Retinal pigment epithelial cell (primary cell): ENCODE results near the gene ZNF766.

ENCODE experiments used
- DNase-seq: peaks from one replicate; pipeline ENCODE4 v3.0.0-alpha.2; 2010; ENCODE audit warnings: low read depth
- H3K4me3 ChIP-seq: 2 replicates; pipeline ENCODE4 v1.5.1; 2011; ENCODE audit warnings: mild to moderate bottlenecking, low read length, control low read depth, moderate library complexity
- TF ChIP-seq, protein P1 (sequence below): conservative IDR thresholded peaks from 2 replicates; pipeline ENCODE4 v1.5.1; 2011; ENCODE audit warnings: low read depth, low read length, control low read depth, inconsistent platforms

Gene ZNF766

DNA sequence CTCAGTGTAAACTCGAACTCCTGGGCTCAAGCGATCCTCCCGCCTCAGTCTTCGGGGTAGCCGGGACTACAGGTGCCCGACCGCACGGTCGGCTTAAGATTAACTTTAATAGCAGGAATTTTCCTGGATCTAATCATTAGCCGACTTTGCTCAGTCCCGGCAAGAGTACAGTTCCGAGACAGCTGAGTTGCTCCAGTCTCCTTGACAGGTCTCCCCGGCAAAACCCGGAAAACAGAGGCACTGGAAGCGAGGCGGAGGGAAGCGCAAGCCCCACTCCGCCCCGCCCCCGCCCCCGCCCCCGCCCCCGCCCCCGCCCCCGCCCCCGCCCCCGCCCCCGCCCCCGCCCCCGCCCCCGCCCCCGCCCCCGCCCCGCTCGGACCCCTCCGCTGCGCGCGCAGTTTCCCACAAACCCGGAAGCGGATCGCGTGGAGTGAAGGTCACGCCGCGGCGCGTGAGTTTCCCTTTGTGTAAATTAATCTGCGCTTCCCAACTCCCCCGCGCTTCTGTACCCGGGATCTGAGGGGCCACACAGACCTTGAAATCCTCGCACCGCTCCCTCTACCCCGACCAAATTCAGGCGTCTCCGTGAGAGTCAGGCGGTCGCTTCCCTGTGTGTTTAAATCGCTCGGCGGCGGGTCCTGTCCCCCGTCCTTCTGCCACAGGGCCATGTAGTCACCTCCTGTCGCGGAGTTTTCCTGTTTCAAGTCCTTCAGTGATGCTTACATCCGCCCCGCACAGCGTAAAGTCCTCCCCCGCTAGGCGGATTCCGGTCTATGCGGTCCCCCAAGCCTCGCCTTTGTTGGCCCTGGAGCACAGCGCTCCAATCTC lies 27.6 kb downstream of the ZNF766 start, which contains the start of gene ZNF480:
ZNF480 (plus strand) TSS at position 397 of the 828 bp plus-strand sequence. CDS start 3,244 bp downstream, outside the sequence.
- TF ChIP-seq, protein P1, sequence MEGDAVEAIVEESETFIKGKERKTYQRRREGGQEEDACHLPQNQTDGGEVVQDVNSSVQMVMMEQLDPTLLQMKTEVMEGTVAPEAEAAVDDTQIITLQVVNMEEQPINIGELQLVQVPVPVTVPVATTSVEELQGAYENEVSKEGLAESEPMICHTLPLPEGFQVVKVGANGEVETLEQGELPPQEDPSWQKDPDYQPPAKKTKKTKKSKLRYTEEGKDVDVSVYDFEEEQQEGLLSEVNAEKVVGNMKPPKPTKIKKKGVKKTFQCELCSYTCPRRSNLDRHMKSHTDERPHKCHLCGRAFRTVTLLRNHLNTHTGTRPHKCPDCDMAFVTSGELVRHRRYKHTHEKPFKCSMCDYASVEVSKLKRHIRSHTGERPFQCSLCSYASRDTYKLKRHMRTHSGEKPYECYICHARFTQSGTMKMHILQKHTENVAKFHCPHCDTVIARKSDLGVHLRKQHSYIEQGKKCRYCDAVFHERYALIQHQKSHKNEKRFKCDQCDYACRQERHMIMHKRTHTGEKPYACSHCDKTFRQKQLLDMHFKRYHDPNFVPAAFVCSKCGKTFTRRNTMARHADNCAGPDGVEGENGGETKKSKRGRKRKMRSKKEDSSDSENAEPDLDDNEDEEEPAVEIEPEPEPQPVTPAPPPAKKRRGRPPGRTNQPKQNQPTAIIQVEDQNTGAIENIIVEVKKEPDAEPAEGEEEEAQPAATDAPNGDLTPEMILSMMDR = peak; percentile 21
- DNase-seq = peak; percentile 52
- H3K4me3 ChIP-seq = peak within 1 kb of the TSS; percentile 98

DNA sequence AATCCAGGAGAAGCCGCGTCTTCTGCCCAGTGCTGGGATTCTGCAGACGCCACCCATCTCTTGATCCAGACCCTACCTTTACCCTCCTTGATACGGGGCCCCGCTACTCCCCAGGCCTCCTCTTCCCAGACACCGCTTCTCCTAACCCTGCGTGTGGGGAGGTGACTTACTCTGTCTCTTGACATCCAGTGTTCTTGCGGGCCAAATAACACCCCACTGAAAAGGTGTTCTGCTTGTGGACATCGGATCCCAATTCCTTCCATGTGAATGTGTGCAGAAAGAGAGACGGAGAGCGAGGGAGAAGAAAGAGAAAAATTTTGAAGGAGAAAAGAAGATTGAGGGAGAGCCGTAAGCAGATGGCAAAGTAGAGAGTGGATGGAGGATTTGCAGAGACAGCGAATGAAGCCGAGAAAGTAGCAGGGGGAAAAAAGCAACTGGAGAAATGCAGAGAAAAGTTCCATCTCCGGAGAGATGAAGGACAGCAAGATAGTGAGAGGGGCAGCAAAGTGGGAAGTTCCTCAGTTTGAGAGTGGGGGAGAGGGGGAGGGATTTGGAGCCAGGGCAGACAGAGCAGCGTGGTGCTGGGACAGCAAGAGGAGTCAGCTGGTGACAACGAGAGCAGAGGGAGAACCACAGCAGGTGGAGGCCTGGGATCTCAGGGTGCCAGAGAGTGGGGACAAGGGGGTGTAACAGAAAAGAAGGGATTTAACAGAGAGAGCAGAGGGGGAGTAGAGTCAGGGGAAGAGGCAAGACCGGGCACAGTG lies 28.4 kb downstream of the ZNF766 start:
- no peak for DNase-seq
- TF ChIP-seq, protein P1 = no peak
- H3K4me3 ChIP-seq = peak overlapping the region; percentile 98

GRCh38 chr19:52307275-52307674 lies 37.9 kb downstream of the ZNF766 start:
- H3K4me3 ChIP-seq = no peak overlapping the region
- TF ChIP-seq, protein P1 = no peak
- no peak for DNase-seq

DNA sequence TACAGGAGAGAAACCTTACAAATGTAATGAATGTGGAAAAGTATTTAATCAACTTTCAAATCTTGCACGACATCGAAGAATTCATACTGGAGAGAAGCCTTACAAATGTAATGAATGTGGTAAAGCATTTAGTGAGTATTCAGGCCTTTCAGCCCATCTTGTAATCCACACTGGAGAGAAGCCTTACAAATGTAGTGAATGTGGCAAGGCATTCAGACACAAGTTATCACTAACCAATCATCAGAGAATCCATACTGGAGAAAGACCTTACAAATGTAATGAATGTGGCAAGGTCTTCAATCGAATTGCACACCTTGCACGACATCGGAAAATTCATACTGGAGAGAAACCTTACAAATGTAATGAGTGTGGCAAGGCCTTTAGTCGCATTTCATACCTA lies 53.0 kb downstream of the ZNF766 start:
- no peak overlapping the region for H3K4me3 ChIP-seq
- DNase-seq = no peak

GRCh38 chr19:52331757-52332156 lies 62.4 kb downstream of the ZNF766 start:
- no peak for DNase-seq
- TF ChIP-seq, protein P1 = no peak
- no peak overlapping the region for H3K4me3 ChIP-seq

More for the DNA sequence above, 53.0 kb downstream of the ZNF766 start:
- TF ChIP-seq, protein P1 = no peak

DNA sequence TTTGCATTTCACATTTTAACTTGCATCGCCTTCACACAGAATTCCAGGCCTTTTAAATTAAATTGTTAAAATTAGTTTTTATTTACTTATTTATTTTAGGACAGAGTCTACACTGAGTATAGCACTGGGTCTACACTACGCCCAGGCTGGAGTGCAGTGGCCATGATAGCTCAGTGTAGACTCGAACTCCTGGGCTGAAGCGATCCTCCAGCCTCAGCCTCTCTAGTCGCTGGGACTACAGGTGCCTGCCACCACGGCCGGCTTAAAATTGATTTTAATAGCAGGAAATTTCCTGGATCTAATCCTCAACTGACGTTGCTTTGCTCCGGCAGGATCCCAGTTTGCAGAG lies 66.4 kb downstream of the ZNF766 start:
- no peak for DNase-seq
- TF ChIP-seq, protein P1 = no peak
- H3K4me3 ChIP-seq = peak overlapping the region; percentile 95
